Measurements from ENCODE around the gene FAM227B. TPM values are rescaled to one million over a fixed set of nuclear protein-coding genes. Genes with fewer than 3 reads are reported as not detected.
"Not testable (repeated sequence)": the region's sequence is repeated elsewhere in the genome, so short reads cannot be mapped to it uniquely, and the experiment has no call there.

FAM227B gene, protein sequence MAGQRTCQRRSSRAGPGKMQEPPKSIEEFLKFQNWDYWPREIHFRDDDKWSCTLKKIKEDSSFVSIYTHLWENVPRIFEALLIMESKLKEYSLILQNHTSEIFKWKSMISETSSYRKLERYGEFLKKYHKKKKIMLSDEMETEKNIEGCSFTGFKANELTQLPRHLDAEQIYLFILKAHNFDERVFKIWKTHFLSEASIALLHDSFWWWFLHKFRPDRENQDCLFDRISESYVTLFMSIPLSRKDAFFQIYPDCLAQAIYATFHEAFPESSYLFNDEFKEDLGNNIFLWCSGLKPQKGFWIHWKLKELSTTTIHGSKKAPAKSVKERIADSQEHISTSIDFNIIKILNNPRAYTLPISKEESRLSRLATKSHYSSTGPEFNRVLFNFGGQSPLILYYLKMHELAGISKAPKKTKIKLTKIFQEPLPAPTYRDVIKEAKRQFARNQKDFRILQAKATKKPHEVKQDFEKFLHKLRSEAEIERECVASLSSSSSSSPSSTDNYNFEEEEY
- total RNA-seq (2014; rRNA removed) = 0.98 and 1.6 TPM in 2 replicates
- percentile 23 among the genes with signal in this experiment for Bru-seq, nascent RNA
- percentile 14 among the genes with signal in this experiment for BruChase-seq, experiment 1, labeled RNA remaining after a 6-hour chase
- percentile 20 among the genes with signal in this experiment for BruChase-seq, experiment 2, labeled RNA remaining after a 2-hour chase
- long read RNA-seq, partial matches to known transcripts = 1 of 13 reads
- long read RNA-seq, other reads (novel, unspliced or antisense) = 12 of 13 reads

DNA sequence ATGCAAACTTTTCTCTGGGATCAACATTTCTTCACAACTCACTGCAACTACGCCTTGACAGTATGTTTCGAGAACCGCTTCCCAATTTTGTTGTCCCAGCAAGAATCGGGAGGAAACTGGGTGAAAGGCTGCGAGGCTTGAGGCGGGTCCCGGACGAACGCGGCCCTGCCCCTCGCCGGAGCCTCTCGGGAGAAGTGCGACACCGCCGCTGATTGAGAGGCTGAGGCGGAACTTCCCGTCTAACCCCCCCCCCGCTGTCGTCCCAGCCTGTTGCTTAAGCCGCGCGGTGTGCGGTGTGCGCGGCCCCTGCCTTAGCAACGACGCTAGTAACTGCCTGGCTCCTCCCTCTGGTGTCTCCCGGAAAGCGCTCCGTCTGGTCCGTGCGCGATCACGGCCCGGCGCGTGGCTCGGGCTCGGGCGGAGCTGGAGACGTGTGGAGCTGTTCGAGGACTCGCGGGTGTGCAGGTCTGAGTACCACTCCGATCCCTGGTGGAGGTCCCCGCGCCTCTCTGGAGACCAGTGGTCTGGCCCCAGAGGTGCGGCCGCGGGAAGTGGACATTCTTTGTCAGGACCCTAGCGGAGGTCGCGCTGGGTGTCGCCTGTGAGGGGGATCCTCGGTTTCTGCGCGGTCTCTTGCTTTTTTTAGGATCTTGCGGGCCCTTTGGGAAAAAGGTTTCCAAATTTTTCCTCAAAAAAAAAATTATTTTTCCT, at the start of gene FAM227B, which contains the start of gene DTWD1:
FAM227B (minus strand) TSS at position 161 of the 711 bp plus-strand sequence. CDS start 5,647 bp downstream, outside the sequence.
DTWD1 (plus strand) TSS at position 391 of the 711 bp plus-strand sequence. CDS start 4,120 bp downstream, outside the sequence.
- H3F3A ChIP-seq (ENCODE audit: low read length, unreplicated experiment) = peaks cover 3% of the 10 kb centered on the region
- H3K9me3 ChIP-seq (ENCODE audit: low read length) = peaks cover 4% of the 10 kb centered on the region
- TF ChIP-seq, protein P1, sequence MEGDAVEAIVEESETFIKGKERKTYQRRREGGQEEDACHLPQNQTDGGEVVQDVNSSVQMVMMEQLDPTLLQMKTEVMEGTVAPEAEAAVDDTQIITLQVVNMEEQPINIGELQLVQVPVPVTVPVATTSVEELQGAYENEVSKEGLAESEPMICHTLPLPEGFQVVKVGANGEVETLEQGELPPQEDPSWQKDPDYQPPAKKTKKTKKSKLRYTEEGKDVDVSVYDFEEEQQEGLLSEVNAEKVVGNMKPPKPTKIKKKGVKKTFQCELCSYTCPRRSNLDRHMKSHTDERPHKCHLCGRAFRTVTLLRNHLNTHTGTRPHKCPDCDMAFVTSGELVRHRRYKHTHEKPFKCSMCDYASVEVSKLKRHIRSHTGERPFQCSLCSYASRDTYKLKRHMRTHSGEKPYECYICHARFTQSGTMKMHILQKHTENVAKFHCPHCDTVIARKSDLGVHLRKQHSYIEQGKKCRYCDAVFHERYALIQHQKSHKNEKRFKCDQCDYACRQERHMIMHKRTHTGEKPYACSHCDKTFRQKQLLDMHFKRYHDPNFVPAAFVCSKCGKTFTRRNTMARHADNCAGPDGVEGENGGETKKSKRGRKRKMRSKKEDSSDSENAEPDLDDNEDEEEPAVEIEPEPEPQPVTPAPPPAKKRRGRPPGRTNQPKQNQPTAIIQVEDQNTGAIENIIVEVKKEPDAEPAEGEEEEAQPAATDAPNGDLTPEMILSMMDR (conservative IDR thresholded peaks at IDR 0.05; ENCODE audit: low read depth, low read length) = no peak
- no peak for TF ChIP-seq EZH2 (IDR thresholded peaks at IDR 0.05; ENCODE audit: low read length, unreplicated experiment)
- no peak for TF ChIP-seq EZH2phosphoT487 (IDR thresholded peaks at IDR 0.05; ENCODE audit: borderline replicate concordance, low read length)
- ATAC-seq (peak; percentile 99), DNase-seq (peak; percentile 94)
- H3K4me2 ChIP-seq (ENCODE audit: low read length) = peak within 1 kb of the TSS; percentile 94
- H2AFZ ChIP-seq (ENCODE audit: low read length) = peak within 1 kb of the TSS; percentile 97
- POLR2A ChIA-PET (ENCODE audit: unreplicated experiment) = no interaction called here
- H4K20me1 ChIP-seq (ENCODE audit: low read length) = no peaks in the 10 kb centered on the region
- peaks cover 15% of the 10 kb centered on the region for H3K4me1 ChIP-seq (ENCODE audit: insufficient read depth, low read length)
- peak within 1 kb of the TSS; percentile 82 for H3K27ac ChIP-seq (ENCODE audit: low read length)
- H3K4me3 ChIP-seq (ENCODE audit: low read length) = peak within 1 kb of the TSS; percentile 81
- no peaks in the 10 kb centered on the region for H3K9me2 ChIP-seq (replicated peaks; ENCODE audit: low read length)
- peaks cover 29% of the 10 kb centered on the region for H3K79me2 ChIP-seq (ENCODE audit: low read length)
- intact Hi-C loops (cut with micrococcal nuclease) = loop anchor here (2.0 to 10.0 kb wide), 4 partner anchors 126 to 431 kb away; no protein-coding TSS in a partner anchor
- H3K9ac ChIP-seq (ENCODE audit: low read length) = peak within 1 kb of the TSS; percentile 97
- no TSS peak for BruUV-seq (replicated peaks)
- no peaks in the 10 kb centered on the region for H3K27me3 ChIP-seq (ENCODE audit: low read length)
- CTCF ChIA-PET = interaction anchor here (0.6 to 1.0 kb wide), 2 partner anchors 126 to 211 kb away, joined by 3 to 4 read pairs; no protein-coding TSS in a partner anchor
- peaks cover 28% of the 10 kb centered on the region for H3K36me3 ChIP-seq (ENCODE audit: low read depth, low read length)

GRCh38 chr15:49669288-49669687, 48.7 kb upstream of the FAM227B start:
- CTCF ChIA-PET = no interaction called here
- no peaks in the 10 kb centered on the region for H3K9me2 ChIP-seq (replicated peaks; ENCODE audit: low read length)
- no peak for TF ChIP-seq EZH2phosphoT487 (IDR thresholded peaks at IDR 0.05; ENCODE audit: borderline replicate concordance, low read length)
- TF ChIP-seq, protein P1 (conservative IDR thresholded peaks at IDR 0.05; ENCODE audit: low read depth, low read length) = no peak
- no peak for TF ChIP-seq EZH2 (IDR thresholded peaks at IDR 0.05; ENCODE audit: low read length, unreplicated experiment)
- no peak overlapping the region for H3K9ac ChIP-seq (ENCODE audit: low read length)
- POLR2A ChIA-PET (ENCODE audit: unreplicated experiment) = no interaction called here
- no peak for DNase-seq
- H3F3A ChIP-seq (ENCODE audit: low read length, unreplicated experiment) = no peaks in the 10 kb centered on the region
- H3K4me3 ChIP-seq (ENCODE audit: low read length) = no peak overlapping the region
- H2AFZ ChIP-seq (ENCODE audit: low read length) = no peak overlapping the region
- intact Hi-C loops (cut with micrococcal nuclease) = no loop called here
- H3K27ac ChIP-seq (ENCODE audit: low read length) = no peak overlapping the region
- no peaks in the 10 kb centered on the region for H3K9me3 ChIP-seq (ENCODE audit: low read length)
- H3K79me2 ChIP-seq (ENCODE audit: low read length) = no peaks in the 10 kb centered on the region
- BruUV-seq (replicated peaks) = no TSS peak
- H3K27me3 ChIP-seq (ENCODE audit: low read length) = no peaks in the 10 kb centered on the region
- no peak overlapping the region for H3K4me2 ChIP-seq (ENCODE audit: low read length)
- no peaks in the 10 kb centered on the region for H4K20me1 ChIP-seq (ENCODE audit: low read length)
- ATAC-seq = no peak
- no peaks in the 10 kb centered on the region for H3K36me3 ChIP-seq (ENCODE audit: low read depth, low read length)
- H3K4me1 ChIP-seq (ENCODE audit: insufficient read depth, low read length) = peaks cover 13% of the 10 kb centered on the region

DNA sequence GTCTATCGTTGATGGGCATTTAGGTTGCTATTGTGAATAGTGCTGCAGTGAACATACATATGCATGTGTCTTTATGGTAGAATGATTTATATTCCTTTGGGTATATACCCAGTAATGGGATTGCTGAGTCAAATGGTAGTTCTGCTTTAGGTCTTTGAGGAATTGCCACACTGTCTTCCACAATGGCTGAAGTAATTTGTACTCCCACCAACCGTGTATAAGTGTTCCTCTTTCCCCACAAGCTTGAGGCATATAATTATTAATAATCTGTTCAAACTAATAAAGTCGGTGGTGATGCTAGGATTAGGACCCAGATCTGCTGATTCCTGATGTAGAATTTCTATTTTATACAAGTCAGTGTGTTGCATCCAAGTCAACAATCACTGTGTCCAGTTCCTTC, 45.9 kb upstream of the FAM227B start:
- BruUV-seq (replicated peaks); ATAC-seq: not testable (repeated sequence)

More for the DNA sequence above, 45.9 kb upstream of the FAM227B start:
- H3K79me2 ChIP-seq (ENCODE audit: low read length); H4K20me1 ChIP-seq (ENCODE audit: low read length); H3K9me2 ChIP-seq (replicated peaks; ENCODE audit: low read length); H3F3A ChIP-seq (ENCODE audit: low read length, unreplicated experiment); DNase-seq; H3K9me3 ChIP-seq (ENCODE audit: low read length); H3K27ac ChIP-seq (ENCODE audit: low read length); H3K4me1 ChIP-seq (ENCODE audit: insufficient read depth, low read length); H3K9ac ChIP-seq (ENCODE audit: low read length); intact Hi-C loops (cut with micrococcal nuclease); POLR2A ChIA-PET (ENCODE audit: unreplicated experiment); H3K4me3 ChIP-seq (ENCODE audit: low read length); H3K36me3 ChIP-seq (ENCODE audit: low read depth, low read length); CTCF ChIA-PET; H3K27me3 ChIP-seq (ENCODE audit: low read length); H2AFZ ChIP-seq (ENCODE audit: low read length); H3K4me2 ChIP-seq (ENCODE audit: low read length): not testable (repeated sequence)
